ENCODE data around the gene ATG16L1.

DNA sequence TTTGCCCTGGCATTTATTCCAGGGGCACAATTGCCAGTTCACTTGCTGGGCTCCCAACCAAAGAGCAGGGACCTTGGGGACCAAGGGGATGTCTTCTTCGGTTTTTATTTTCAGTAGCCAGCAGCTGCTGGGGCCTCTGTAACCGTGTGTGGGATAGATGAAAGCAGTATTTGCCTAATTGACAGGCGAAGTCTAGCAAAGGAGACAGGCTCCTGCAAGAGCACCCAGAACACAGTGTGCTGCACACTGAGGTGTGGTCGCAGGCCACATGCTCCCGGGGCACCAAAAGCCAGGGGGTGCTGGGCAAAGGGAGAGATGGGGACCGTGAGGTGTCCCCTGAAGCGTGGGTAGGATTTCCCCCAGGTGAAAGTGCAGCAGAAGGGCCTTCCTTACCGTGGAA, 61.4 kb downstream of the ATG16L1 start:
- TF ChIP-seq POLR2A (IDR thresholded peaks at IDR 0.05; ENCODE audit: low read depth, low read length) (no peak), EZH2 (IDR thresholded peaks at IDR 0.05; ENCODE audit: borderline replicate concordance, low read depth, low read length, severe bottlenecking) (no peak), MYC (IDR thresholded peaks at IDR 0.05; ENCODE audit: low read depth, low read length) (no peak), POLR2AphosphoS5 (IDR thresholded peaks at IDR 0.05; ENCODE audit: insufficient read depth, low read depth, low read length) (no peak), FOS (IDR thresholded peaks at IDR 0.05; ENCODE audit: borderline replicate concordance, insufficient read depth, low read length) (no peak), JUN (IDR thresholded peaks at IDR 0.05; ENCODE audit: borderline replicate concordance, insufficient read depth, insufficient read length, low read depth) (no peak), GATA2 (IDR thresholded peaks at IDR 0.05; ENCODE audit: insufficient read depth, insufficient read length, low read depth, low read length) (no peak)
- TF ChIP-seq, protein P1, sequence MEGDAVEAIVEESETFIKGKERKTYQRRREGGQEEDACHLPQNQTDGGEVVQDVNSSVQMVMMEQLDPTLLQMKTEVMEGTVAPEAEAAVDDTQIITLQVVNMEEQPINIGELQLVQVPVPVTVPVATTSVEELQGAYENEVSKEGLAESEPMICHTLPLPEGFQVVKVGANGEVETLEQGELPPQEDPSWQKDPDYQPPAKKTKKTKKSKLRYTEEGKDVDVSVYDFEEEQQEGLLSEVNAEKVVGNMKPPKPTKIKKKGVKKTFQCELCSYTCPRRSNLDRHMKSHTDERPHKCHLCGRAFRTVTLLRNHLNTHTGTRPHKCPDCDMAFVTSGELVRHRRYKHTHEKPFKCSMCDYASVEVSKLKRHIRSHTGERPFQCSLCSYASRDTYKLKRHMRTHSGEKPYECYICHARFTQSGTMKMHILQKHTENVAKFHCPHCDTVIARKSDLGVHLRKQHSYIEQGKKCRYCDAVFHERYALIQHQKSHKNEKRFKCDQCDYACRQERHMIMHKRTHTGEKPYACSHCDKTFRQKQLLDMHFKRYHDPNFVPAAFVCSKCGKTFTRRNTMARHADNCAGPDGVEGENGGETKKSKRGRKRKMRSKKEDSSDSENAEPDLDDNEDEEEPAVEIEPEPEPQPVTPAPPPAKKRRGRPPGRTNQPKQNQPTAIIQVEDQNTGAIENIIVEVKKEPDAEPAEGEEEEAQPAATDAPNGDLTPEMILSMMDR (IDR thresholded peaks at IDR 0.05; ENCODE audit: extremely low read depth in 1 of 2, insufficient read depth in 1 of 2, low read depth in 1 of 2, low read length in 2 of 2) = no peak
- TF ChIP-seq, protein P2, sequence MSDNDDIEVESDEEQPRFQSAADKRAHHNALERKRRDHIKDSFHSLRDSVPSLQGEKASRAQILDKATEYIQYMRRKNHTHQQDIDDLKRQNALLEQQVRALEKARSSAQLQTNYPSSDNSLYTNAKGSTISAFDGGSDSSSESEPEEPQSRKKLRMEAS (IDR thresholded peaks at IDR 0.05; ENCODE audit: insufficient read depth, insufficient read length) = no peak
